Measurements from ENCODE around the gene NEU2. TPM values are rescaled to one million over a fixed set of nuclear protein-coding genes. Genes with fewer than 3 reads are reported as not detected.

The NEU2 gene
- total and polyA plus RNA-seq, 2 of the 13 experiments (the other 11 are each of a cell fraction or from before 2014, with no cell fraction given): not detected

GRCh38 chr2:233010569-233011267 is 21.8 kb upstream of the NEU2 start (continued):
- no peak for TF ChIP-seq CC2D1A (CRISPR knock-in tag; IDR thresholded peaks at IDR 0.05)
- peak; percentile 72; the same call in 1 of the 2 replicates for TF ChIP-seq ZNF572 (CRISPR knock-in tag; IDR thresholded peaks at IDR 0.05)
- no peak for TF ChIP-seq ZNF782 (CRISPR knock-in tag; IDR thresholded peaks at IDR 0.05; ENCODE audit: borderline replicate concordance)
- no peak for TF ChIP-seq ISL2 (CRISPR knock-in tag; IDR thresholded peaks at IDR 0.05)
- TF ChIP-seq, protein P1, sequence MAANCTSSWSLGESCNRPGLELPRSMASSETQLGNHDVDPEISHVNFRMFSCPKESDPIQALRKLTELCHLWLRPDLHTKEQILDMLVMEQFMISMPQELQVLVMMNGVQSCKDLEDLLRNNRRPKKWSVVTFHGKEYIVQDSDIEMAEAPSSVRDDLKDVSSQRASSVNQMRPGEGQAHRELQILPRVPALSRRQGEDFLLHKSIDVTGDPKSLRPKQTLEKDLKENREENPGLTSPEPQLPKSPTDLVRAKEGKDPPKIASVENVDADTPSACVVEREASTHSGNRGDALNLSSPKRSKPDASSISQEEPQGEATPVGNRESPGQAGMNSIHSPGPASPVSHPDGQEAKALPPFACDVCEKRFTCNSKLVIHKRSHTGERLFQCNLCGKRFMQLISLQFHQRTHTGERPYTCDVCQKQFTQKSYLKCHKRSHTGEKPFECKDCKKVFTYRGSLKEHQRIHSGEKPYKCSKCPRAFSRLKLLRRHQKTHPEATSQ (CRISPR knock-in tag; IDR thresholded peaks at IDR 0.05; ENCODE audit: borderline replicate concordance): no peak

DNA sequence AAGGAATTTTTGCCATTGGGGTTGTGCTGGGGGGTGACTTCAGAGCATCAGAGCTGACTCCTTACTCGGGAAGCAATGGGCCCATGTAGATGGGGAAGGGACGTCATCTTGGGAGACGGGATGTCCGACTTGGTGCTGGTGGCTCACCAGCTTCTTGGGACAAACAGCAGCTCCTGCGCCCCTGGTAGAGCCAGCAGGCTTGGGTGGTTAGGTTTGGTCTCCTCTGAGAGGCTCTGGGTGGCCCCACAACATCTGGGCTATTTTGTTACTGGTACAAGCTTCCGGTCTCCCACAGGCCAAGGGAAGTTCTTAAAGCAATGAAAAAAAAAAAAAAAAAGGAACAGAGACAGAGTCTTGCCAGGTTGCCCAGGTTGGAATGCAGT is 21.2 kb upstream of the NEU2 start:
- in situ Hi-C loops (cut with HindIII; ENCODE audit: extremely low pct_ligation_motif_present, low pct_unique_long_range_greater_than_20kb) (no loop called here), intact Hi-C loops (cut with micrococcal nuclease; ENCODE audit: unreplicated experiment) (loop anchor here (5.0 kb wide), 1 partner anchor 241 kb away; the partner anchor contains the start of gene ATG16L1)
- no peak overlapping the region for H2AFZ ChIP-seq (ENCODE audit: low read length)
- H3K9me3 ChIP-seq (ENCODE audit: low read length): no peaks in the 10 kb centered on the region
- H3K9ac ChIP-seq (ENCODE audit: insufficient read depth, low read depth, low read length): peak overlapping the region; percentile 88; the same call in 1 of the 2 replicates
- peak overlapping the region in 2 of 3 experiments; percentile 80 to 93; a peak in 2 of 6 replicates for H3K4me3 ChIP-seq (replicated peaks in 1 of 3; ENCODE audit: insufficient read depth in 1 of 3, low read depth in 2 of 3, low read length in 3 of 3)
- POLR2A ChIA-PET: interaction anchor here (1.1 to 3.1 kb wide), 3 partner anchors 11 to 139 kb away, joined by 5 to 23 read pairs (median 9); no protein-coding TSS in a partner anchor
- FAIRE-seq (no peak), ATAC-seq (no peak), DNase-seq (ENCODE audit: low spot score) (no peak)
- peaks cover 0 to 7% of the 10 kb centered on the region in 2 experiments; a peak in 1 of 5 replicates for H3K36me3 ChIP-seq (replicated peaks in 1 of 2; ENCODE audit: control insufficient read depth in 1 of 2, insufficient read depth in 2 of 2, low read length in 2 of 2)
- H3K4me2 ChIP-seq (ENCODE audit: low read depth, low read length): peak overlapping the region; percentile 87
- BruUV-seq (replicated peaks): no TSS peak
- H3K4me1 ChIP-seq (ENCODE audit: insufficient read depth, low read length): peaks cover 42% of the 10 kb centered on the region
- TF ChIP-seq CAMTA2 (CRISPR knock-in tag; IDR thresholded peaks at IDR 0.05; ENCODE audit: borderline replicate concordance): no peak
- no peak for TF ChIP-seq NR0B2 (CRISPR knock-in tag; IDR thresholded peaks at IDR 0.05)
- TF ChIP-seq, protein P2, sequence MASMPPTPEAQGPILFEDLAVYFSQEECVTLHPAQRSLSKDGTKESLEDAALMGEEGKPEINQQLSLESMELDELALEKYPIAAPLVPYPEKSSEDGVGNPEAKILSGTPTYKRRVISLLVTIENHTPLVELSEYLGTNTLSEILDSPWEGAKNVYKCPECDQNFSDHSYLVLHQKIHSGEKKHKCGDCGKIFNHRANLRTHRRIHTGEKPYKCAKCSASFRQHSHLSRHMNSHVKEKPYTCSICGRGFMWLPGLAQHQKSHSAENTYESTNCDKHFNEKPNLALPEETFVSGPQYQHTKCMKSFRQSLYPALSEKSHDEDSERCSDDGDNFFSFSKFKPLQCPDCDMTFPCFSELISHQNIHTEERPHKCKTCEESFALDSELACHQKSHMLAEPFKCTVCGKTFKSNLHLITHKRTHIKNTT (CRISPR knock-in tag; IDR thresholded peaks at IDR 0.05): no peak
- TF ChIP-seq GABPA (IDR thresholded peaks at IDR 0.05; ENCODE audit: low read depth, low read length): no peak
- TF ChIP-seq GABPA (CRISPR knock-in tag; IDR thresholded peaks at IDR 0.05; ENCODE audit: low read depth): no peak
- 0 out of 2 replicates have a peak, but pooled peaks have one; percentile 11 for TF ChIP-seq PATZ1 (CRISPR knock-in tag; IDR thresholded peaks at IDR 0.05)
- TF ChIP-seq CENPBD1 (CRISPR knock-in tag; IDR thresholded peaks at IDR 0.05; ENCODE audit: borderline replicate concordance, low read depth): no peak
- H4K20me1 ChIP-seq (ENCODE audit: insufficient read depth, low read length): no peaks in the 10 kb centered on the region
- no peaks in the 10 kb centered on the region; a peak in 1 of 5 replicates for H3K27me3 ChIP-seq (ENCODE audit: control insufficient read depth in 1 of 2, insufficient read depth in 2 of 2, low read length in 2 of 2)
- 95% methylated on average over 6 of the region's 6 CpGs for WGBS (ENCODE audit: low lambda C conversion rate)
- H3K27ac ChIP-seq (ENCODE audit: extremely low read length, insufficient read depth, low read length): peak overlapping the region; percentile 93
- H3K79me2 ChIP-seq (ENCODE audit: insufficient read depth, low read length): peaks cover 21% of the 10 kb centered on the region
- CTCF ChIA-PET (ENCODE audit: low intra/inter-chr PET ratio, low total read pairs): no interaction called here

Measured in HepG2 (cell line).